HG02763 (cell line): ENCODE measurements around the gene TBC1D2.
"Not testable (repeated sequence)": the region's sequence is repeated elsewhere in the genome, so short reads cannot be mapped to it uniquely, and the experiment has no call there.

Experiments used
- ATAC-seq: cut with Tn5 transposase; IDR thresholded peaks from one replicate; pipeline ENCODE4 v1.9.1; 2021; ENCODE audit warnings: mild to moderate bottlenecking, moderate library complexity; ENCODE audit not compliant: unreplicated experiment

Gene TBC1D2

GRCh38 chr9:98275159-98275558, 19.7 kb upstream of the TBC1D2 start:
- no peak for ATAC-seq

GRCh38 chr9:98272083-98272482, 16.6 kb upstream of the TBC1D2 start:
- ATAC-seq = no peak

GRCh38 chr9:98271479-98271878, 16.0 kb upstream of the TBC1D2 start:
- no peak for ATAC-seq

DNA sequence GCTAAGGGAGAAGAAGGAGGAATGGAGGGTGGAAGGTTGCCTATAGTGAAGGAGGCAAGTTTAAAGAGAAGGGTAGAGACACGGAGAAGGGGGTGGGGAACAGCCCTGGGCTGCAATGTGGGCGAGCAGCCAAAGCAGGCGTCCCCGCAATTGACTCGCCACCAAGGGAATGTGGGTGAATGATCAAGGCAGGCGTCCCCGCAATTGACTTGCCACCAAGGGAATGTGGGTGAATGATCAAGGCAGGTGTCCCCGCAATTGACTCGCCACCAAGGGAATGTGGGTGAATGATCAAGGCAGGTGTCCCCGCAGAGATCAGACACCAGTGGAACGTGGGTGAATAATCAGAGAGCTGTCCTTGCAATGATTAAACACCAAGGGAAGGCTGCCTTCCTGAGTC, 14.8 kb upstream of the TBC1D2 start:
- not testable (repeated sequence) for ATAC-seq

DNA sequence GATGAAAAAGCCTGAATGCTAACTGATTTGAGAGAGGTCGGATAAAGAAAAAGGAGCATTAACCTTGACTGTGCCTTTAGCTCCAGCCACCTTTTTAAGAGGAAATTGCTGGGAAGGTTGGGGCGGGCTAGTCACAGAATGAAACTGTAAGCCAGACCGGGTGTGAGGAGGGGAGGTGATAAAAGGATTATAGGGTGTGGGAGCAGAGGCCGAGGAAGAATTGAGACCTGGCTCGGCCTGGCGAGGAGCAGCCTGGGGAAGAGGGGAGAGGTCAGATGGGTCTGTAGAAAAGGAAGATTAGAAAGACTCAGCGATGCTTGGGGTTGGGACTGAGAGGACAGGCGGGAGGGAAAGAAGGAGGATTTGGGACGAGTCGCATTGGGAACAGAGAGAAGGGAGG, 14.2 kb upstream of the TBC1D2 start:
- ATAC-seq = not testable (repeated sequence)

- ATAC-seq = not testable (repeated sequence)
Measured at GRCh38 chr9:98267556-98267955, 12.1 kb upstream of the TBC1D2 start.

- no peak for ATAC-seq
Measured at GRCh38 chr9:98264516-98264915, 9.1 kb upstream of the TBC1D2 start.

GRCh38 chr9:98263482-98264357, 8.3 kb upstream of the TBC1D2 start:
- peak; percentile 75 for ATAC-seq

DNA sequence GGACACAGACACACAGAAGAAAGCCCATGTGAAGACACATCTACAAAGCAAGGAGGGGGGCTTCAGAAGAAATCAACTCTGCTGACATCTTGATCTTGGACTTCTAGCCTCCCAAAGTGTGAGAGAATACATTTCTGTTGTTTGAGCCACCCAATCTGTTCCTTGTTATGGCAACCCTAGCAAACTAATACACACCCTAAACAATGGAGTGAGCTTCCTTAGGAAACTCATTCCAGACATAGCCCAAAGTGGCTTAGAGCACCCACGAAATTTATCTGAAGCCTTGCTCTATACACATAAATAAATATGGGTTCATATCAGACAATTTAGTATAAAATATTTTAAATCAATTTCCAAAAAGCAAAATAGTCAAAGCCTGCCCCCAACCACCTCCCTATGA, 7.6 kb upstream of the TBC1D2 start:
- ATAC-seq = no peak

DNA sequence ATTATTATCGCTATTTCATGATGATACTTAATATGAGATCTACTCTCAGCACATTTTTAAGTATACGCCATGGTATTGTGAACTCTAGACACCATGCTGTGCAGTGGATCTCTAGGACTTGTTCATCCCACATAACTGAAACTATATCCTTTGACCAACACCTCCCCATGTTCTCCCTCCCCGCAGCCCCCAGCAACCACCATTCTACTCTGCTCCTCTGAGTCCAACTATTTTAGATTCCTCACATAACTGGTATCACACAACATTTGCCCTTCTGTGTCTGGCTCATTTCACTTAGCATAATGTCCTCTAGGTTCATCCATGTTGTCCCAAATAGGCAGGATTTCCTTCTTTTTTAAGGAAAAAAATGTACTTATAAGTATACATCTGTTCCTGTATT, 6.6 kb upstream of the TBC1D2 start:
- ATAC-seq = no peak

GRCh38 chr9:98260635-98261034, 5.2 kb upstream of the TBC1D2 start:
- ATAC-seq = no peak

DNA sequence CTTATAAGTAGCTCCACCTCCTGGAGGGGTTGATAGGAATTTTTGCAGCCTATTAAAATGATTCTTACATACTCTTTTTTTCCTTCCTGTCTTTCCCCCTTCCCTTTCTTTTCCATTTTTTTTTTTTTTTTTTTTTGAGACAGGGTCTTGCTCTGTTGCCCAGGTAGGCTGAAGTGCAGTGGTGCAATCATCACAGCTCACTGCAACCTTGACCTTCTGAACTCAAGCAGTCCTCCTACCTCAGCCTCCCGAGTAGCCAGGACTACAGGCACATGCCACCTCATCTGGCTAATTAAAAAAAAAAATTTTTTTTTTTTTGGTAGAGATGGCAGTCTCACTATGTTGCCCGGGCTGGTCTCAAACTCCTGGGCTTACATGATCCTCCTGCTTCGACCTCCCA, 4.3 kb upstream of the TBC1D2 start:
- ATAC-seq = no peak

DNA sequence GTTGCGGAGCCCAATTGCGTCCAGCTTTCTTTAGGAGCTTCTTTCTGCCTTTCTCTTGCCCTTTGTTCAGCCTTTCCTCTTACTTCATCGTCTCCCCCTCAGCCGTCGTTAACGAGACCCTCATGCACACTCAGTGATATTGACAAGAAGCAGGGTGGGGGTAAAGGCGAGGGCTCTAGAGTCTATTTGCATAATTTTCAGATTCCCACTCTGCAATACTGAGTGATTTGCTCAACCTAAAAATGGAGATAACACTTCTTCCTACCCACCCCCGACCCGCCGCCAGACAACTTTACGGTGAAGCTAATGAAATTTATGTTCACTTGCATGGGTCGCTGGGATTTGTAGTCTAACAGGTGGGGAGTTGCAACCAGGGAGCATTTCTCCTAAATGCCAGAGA, 1.3 kb upstream of the TBC1D2 start:
- ATAC-seq = no peak

DNA sequence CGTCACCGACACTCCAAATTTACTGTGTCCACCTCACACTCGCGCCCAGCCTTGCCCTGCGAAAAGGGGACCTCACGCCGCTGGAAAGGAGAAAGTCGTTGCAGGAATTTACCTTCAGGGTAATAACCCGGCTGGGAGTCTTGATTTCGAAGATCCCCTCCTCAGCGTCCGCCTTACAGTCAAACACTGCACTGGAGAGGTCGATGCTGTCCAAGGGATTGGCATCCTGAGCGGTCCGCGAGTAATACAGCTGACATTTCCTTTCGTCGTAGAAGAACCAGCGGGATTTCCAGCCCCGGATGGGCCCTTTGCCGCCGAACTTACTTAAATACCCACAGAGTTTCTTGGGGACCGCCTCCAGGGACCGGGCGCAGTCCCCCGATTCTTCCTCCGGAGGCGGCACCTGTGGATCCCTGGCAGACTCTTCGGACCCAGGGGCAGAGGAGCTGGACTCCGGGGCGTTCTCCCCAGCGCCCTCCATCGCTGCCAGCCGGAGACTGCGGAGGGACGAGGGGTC, 330 bp downstream of the TBC1D2 start:
- no peak for ATAC-seq

DNA sequence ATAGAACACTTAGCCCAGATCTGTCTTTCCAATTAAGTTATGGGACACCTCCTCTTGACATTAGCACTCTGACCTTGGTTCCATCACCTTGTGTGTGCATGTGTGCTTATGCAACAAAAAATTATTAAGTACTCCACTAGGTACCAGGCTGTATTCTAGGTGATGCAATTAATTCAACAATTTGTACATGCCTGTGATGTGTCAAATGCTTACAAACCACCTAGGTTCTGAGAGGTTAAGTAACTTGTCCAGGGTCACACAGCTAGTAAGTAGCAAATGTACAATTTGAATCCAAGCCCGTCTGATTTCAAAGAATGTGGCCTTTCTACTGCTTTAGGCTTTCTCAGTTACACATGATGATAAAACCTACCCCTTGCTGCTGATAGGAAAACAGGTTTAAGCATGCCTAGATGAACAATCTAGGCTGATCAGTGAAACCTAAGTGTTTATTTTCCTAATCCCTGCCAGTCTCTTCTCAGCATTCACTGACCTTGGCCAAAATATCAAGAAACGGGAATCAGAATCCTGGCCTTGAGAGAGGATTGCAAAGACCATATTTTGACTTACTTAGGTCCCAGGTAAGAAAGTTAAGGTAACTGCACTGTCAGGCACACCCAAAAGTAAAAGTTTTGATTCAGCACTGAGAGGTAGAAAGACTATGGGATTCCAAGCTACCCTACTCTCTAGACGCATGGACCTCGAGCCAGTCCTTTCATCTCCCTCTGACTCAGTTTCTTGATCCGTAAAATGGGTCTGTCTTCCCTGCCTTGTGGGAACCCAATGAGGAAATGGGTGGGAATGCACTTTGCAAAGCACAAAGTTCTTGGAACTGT, 1.0 kb downstream of the TBC1D2 start:
- no peak for ATAC-seq

- no peak for ATAC-seq
Measured at GRCh38 chr9:98253565-98253964, 1.9 kb downstream of the TBC1D2 start.

- no peak for ATAC-seq
Measured at GRCh38 chr9:98251551-98251950, 3.9 kb downstream of the TBC1D2 start.

GRCh38 chr9:98249771-98250170, 5.7 kb downstream of the TBC1D2 start:
- no peak for ATAC-seq

DNA sequence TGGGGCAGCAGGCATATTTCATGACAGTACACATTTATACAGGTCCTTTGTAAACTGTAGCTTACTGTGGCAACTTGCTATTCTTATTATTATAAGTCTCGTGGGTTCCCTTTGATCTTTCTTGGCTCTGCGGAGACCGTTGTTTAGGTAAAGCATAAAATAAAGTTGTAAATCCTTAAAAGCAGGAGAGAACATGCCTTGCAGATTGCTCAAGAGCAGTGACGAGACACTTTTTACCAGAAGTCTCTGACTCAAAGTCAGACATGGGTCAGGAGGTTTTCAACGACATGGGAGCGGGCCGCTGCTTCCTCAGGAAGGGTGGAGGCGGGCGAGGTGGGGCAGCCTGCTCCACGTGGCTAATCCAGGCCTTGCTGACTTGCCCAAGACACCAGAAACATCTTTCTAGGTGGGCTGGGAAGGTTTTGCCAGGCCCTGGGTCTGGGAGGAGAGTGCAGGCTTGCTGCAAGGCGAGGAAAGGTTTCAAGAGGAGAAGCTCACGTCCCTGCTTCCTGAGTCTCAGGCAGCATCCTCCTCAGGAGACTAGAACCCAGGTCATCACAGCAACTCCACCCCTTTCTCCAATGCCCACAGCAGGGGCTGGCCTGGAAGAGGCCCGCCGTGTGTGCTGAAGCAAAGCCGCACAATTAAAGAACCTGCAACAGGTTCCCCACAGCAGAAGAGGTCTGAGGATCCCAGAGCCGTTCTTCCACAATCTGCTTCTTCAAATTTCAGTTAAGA, 6.5 kb downstream of the TBC1D2 start:
- ATAC-seq = no peak

- ATAC-seq = no peak
Measured at GRCh38 chr9:98247831-98248657, 7.4 kb downstream of the TBC1D2 start.
